Stimulated activated CD4-positive, alpha-beta T cell treated with anti-CD3 and anti-CD28 coated beads, Interleukin-1b, Interleukin-23, amount 100 ng/mL, for 48 hours (primary cell): Measurements from ENCODE around the gene ATXN3.
A peak's percentile ranks its signal among the peaks of the same experiment; 100 is the strongest.
"Not testable (repeated sequence)": the region's sequence is repeated elsewhere in the genome, so short reads cannot be mapped to it uniquely, and the experiment has no call there.

ENCODE experiments used
- DNase-seq: peaks from one replicate; pipeline ENCODE4 v3.0.0-alpha.2; 2020

Gene ATXN3

GRCh38 chr14:92058006-92058917, 48.1 kb downstream of the ATXN3 start:
- DNase-seq: no peak

- DNase-seq: no peak
Measured at GRCh38 chr14:92049781-92050180, 56.6 kb downstream of the ATXN3 start.

GRCh38 chr14:92049221-92049620, 57.2 kb downstream of the ATXN3 start:
- DNase-seq: not testable (repeated sequence)

- DNase-seq: not testable (repeated sequence)
Measured at GRCh38 chr14:92045904-92046303, 60.5 kb downstream of the ATXN3 start.

GRCh38 chr14:92041766-92042165, 64.6 kb downstream of the ATXN3 start:
- DNase-seq: not testable (repeated sequence)

- DNase-seq: no peak
Measured at GRCh38 chr14:92041203-92041602, 65.2 kb downstream of the ATXN3 start.

GRCh38 chr14:92040431-92041051, 65.8 kb downstream of the ATXN3 start:
- no peak for DNase-seq

GRCh38 chr14:92039719-92040430, 66.5 kb downstream of the ATXN3 start, which contains the start of gene TRIP11:
Gene TRIP11 (minus strand): TSS chr14:92040059. CDS start chr14:92039685, 374 bp downstream.
- peak; percentile 94 for DNase-seq

- no peak for DNase-seq
Measured at GRCh38 chr14:92039063-92039718, 67.2 kb downstream of the ATXN3 start.

GRCh38 chr14:92037989-92038388, 68.4 kb downstream of the ATXN3 start:
- no peak for DNase-seq

- DNase-seq: no peak
Measured at GRCh38 chr14:92035890-92036289, 70.5 kb downstream of the ATXN3 start.

- no peak for DNase-seq
Measured at GRCh38 chr14:92033906-92034687, 72.3 kb downstream of the ATXN3 start.

GRCh38 chr14:92033433-92033832, 72.9 kb downstream of the ATXN3 start:
- DNase-seq: no peak

GRCh38 chr14:92026548-92027190, 79.7 kb downstream of the ATXN3 start:
- DNase-seq: peak; percentile 9

GRCh38 chr14:92022036-92022435, 84.3 kb downstream of the ATXN3 start:
- DNase-seq: no peak

- no peak for DNase-seq
Measured at GRCh38 chr14:92021523-92021922, 84.9 kb downstream of the ATXN3 start.

GRCh38 chr14:92014040-92014439, 92.3 kb downstream of the ATXN3 start:
- no peak for DNase-seq

GRCh38 chr14:92012121-92012748, 94.1 kb downstream of the ATXN3 start:
- no peak for DNase-seq

GRCh38 chr14:92010644-92011043, 95.7 kb downstream of the ATXN3 start:
- DNase-seq: no peak

- no peak for DNase-seq
Measured at GRCh38 chr14:92009604-92010003, 96.8 kb downstream of the ATXN3 start.
